ENCODE measurements around the gene DDAH1.

GRCh38 chr1:85379203-85380136 lies 85.5 kb downstream of the DDAH1 start:
- TF ChIP-seq CTCF (IDR thresholded peaks at IDR 0.05), result no peak
- no peak for TF ChIP-seq POLR2A (IDR thresholded peaks at IDR 0.05)

Data from uterus (tissue), 2 donors.